Stimulated activated CD4-positive, alpha-beta T cell treated with anti-CD3 and anti-CD28 coated beads, TNF-alpha, amount 100 ng/mL, for 1 hour (primary cell): ENCODE results near the gene ACOX1.

ENCODE experiments used
- DNase-seq, 3 donors: peaks; one replicate each; pipeline ENCODE4 v3.0.0-alpha.2; 2020; ENCODE audit warnings: low read depth in 3 of 3, low spot score in 1 of 3

Gene ACOX1

GRCh38 chr17:76008630-76009425, 29.9 kb upstream of the ACOX1 start:
- no peak for DNase-seq

- DNase-seq, result no peak
Measured at GRCh38 chr17:76008208-76008607, 29.2 kb upstream of the ACOX1 start.

- no peak for DNase-seq
Measured at GRCh38 chr17:76007850-76008165, 28.8 kb upstream of the ACOX1 start.

GRCh38 chr17:76007131-76007849, 28.3 kb upstream of the ACOX1 start:
- DNase-seq, result no peak

- peak; percentile 49 to 74 (median 66) for DNase-seq
Measured at GRCh38 chr17:76005263-76006149, 26.5 kb upstream of the ACOX1 start.

GRCh38 chr17:76004750-76005262, 25.8 kb upstream of the ACOX1 start:
- no peak for DNase-seq

- no peak for DNase-seq
Measured at GRCh38 chr17:76003915-76004314, 24.9 kb upstream of the ACOX1 start.

- no peak for DNase-seq
Measured at GRCh38 chr17:76002100-76002499, 23.1 kb upstream of the ACOX1 start.

GRCh38 chr17:76000755-76001521, 22.0 kb upstream of the ACOX1 start, which contains the start of gene CDK3:
CDK3 (plus strand) TSS chr17:76000855; CDS start chr17:76001426, 571 bp downstream.
- no peak for DNase-seq

- peak in 2 of 3 donors; percentile 22 to 58 for DNase-seq
Measured at GRCh38 chr17:76000016-76000754, 21.2 kb upstream of the ACOX1 start.

- DNase-seq, result no peak
Measured at GRCh38 chr17:75998327-75998795, 19.4 kb upstream of the ACOX1 start.

- DNase-seq, result no peak
Measured at GRCh38 chr17:75996665-75997590, 18.0 kb upstream of the ACOX1 start.

GRCh38 chr17:75995385-75995925, 16.5 kb upstream of the ACOX1 start:
- no peak for DNase-seq

- no peak for DNase-seq
Measured at GRCh38 chr17:75994802-75995370, 15.9 kb upstream of the ACOX1 start.

GRCh38 chr17:75991396-75991795, 12.4 kb upstream of the ACOX1 start:
- DNase-seq, result no peak

- no peak for DNase-seq
Measured at GRCh38 chr17:75987041-75987440, 8.1 kb upstream of the ACOX1 start.

- no peak for DNase-seq
Measured at GRCh38 chr17:75985986-75986385, 7.0 kb upstream of the ACOX1 start.
